SK-N-DZ (cell line): ENCODE results near the gene ZNF112. TPM values are rescaled to one million over a fixed set of nuclear protein-coding genes. Genes with fewer than 3 reads are reported as not detected.
"Not testable (repeated sequence)": the region's sequence is repeated elsewhere in the genome, so short reads cannot be mapped to it uniquely, and the experiment has no call there.

Source experiments
- DNase-seq: peaks from one replicate; pipeline ENCODE4 v3.0.0-alpha.2; 2015; ENCODE audit warnings: low spot score
- polyA plus RNA-seq, 2 experiments: library from polyadenylated mRNA; depleted of rRNA; stranded (reverse); fragments of >200 nt; gene quantifications; 2 replicates each; pipeline ENCODE4 v1.2.3, GENCODE V29; 2014

The ZNF112 gene
- polyA plus RNA-seq (2014; cell fraction: cytosol; rRNA removed) = 8.2 and 12.2 TPM in 2 replicates
- 15.9 and 26.2 TPM in 2 replicates for polyA plus RNA-seq (2014; cell fraction: nucleus; rRNA removed)

DNA sequence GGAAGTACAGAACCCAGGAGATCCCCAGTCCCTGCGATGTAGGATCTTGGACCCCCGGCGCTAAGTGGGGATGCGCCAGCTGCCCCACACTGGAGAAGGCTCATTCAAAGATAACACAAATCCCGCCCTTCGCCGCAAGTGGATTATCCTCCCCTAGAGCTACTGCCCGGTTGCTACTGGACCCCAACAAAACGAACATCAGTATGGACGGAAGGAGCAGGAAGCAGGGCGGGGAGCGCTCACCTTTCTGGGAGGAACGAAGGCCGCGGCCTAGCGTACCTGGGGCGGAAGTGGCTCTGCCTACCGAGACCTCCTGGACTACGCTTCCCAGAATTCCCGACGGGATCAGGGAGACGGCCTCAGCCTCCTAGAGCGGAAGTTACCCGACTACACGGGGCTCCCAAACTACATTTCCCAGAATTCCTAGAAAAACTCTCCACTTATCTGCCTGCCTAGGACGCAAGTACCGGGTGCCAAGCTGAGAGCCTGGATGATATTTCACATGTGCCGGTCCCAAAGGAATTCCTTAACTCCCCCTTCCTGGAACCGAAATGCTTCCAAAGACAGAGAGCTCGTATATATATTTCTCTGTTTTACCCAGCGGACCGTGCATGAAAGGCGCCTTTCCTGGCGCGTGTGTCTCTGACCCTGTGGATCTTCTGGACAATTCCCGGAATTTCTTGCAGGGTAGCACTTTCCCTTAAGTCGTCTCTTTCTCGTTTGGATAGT lies at the start of gene ZNF112:
ZNF112 (minus strand) TSS at position 298 of the 729 bp plus-strand sequence. CDS start 16,141 bp downstream, outside the sequence.
- peak; percentile 94 for DNase-seq

DNA sequence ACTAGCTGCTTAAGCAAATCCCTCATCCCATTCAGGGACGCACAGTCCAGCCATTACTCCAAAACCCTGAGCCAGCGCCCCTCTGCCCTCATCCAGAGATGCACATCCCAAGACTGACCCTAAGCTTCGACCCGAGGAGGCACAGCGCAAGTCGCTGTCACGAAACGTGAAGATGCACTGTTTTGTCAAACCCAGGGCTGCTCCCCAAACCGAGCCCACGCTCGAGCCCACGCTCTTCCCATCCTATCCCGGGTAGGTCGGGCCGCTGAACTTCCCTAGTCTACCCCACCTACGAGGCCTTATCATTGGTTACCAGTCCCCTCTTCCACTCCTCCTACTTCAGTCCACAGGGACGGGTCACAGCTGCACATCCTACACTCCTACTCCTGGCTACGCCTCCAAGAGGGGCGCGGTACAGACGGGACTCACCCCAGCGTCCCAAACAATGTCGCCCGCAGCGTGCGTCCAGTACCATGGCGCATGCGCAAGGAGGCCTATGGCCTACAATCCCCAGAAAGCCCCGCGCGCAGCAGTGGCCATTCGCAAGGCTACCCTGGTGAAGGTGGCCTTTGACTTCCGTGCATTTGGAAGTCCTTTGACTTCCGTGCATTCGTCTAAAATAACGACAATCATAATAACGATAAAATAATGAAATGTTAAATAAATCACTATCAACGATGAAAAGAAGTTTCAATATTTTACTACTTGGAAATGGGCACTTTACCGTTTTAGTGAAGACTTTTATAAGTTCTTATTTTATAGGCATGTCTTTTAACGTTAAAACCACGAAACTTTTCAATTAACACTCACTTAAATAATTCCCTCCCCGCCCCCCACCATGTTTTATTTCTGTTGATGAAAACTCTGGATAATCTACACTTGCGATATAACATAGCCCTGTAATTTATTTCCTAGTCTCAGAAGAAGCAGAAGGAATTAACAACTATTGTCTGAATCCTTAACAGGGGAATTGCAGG lies 44.9 kb upstream of the ZNF112 start, which contains the start of gene ZNF285:
ZNF285 (minus strand) TSS at position 470 of the 977 bp plus-strand sequence. CDS start 4,395 bp downstream, outside the sequence.
- DNase-seq = peak; percentile 96

DNA sequence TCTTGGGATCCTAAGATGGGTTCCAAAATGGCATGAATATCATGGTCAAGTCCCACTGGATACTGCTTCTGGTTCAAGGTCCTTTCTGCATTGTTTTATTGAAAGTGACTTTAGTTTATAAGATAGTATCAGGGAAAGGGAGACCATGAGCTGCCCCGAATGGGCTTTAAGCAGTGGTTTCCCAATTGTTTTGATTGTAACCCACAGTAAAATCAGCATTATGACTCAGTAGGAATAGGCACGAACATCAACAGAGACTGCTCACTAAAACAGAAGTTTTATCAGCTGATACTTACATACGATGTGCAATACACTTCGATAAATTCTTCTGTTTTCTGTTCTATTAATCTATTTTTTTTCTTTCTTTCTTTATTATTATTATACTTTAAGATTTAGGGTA lies 32.8 kb upstream of the ZNF112 start:
- DNase-seq = not testable (repeated sequence)

DNA sequence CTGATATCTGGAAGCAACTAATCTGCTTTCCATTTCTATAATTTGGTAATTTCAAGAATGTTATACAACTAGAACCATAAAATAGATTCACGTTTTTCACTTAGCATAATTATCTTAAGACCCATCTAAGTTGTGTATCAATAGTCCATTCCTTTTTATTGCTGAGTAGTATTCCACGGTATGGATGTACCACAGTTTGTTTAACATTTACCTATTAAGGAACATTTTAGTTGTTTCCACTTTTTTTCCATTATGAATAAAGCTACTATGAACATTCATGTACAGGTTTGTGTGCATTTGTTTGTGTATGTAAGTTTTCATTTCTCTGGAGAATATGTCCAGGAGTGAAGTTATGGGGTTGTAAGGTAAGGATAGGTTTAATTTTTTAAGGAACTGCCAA lies 18.3 kb upstream of the ZNF112 start:
- DNase-seq = no peak

- DNase-seq = no peak
Observed at GRCh38 chr19:44371815-44372480, 15.5 kb upstream of the ZNF112 start.

DNA sequence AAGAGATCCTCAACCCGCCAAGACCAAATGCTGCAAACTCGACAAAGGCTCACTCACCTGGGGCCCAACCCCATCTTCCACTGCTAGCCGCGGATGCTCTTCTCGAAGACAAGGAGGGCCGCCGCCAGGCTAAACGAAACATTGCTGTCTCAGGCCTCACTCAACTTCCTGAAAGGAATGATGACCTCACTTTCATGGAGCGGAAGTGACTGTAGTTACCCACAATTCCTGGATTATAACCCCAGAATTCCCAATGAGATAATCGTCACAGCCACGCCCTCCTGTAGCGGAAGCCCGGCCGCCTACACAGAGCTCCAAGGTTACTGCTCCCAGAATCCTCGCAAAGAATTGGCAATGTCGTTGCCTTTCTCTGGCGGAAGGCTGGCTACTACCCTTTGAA lies 10.5 kb upstream of the ZNF112 start:
- no peak for DNase-seq

DNA sequence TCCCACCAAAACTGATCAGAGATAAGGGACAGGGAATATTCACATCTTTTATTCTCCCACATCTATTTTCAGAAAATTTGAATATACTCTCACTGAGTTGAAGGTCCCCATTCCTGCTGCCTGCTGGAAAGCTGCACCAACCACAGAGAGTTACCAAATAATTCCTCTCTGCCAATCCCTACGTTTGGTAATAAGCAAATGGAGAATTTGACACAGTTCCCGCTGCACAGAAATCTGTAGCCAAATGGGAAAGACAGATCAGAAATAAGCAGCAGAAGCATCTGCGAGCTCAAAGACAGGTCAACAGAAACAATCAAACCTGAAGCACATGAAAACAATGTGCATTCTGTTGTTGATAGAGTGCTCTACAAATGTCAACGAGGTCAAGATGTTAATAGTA lies 9.9 kb downstream of the ZNF112 start:
- DNase-seq = no peak

DNA sequence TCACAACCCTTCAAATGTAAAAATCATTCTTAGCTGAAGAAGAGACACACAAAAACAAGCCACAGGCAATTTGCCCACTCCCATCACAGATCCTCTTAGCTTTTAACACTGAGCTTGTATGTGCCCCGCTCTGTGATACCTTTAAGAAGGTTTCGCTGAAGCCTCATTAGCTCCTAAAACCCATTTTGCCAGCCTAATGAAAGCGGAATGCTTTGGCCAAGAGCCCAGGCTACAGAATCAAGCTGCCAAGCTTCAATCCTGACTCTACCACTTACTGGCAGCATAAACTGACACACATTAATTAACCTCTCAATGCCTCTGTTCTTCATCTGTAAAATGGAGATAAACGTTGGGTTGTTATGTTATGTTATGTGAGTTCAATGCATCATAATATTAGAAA lies 10.5 kb downstream of the ZNF112 start:
- DNase-seq = no peak

DNA sequence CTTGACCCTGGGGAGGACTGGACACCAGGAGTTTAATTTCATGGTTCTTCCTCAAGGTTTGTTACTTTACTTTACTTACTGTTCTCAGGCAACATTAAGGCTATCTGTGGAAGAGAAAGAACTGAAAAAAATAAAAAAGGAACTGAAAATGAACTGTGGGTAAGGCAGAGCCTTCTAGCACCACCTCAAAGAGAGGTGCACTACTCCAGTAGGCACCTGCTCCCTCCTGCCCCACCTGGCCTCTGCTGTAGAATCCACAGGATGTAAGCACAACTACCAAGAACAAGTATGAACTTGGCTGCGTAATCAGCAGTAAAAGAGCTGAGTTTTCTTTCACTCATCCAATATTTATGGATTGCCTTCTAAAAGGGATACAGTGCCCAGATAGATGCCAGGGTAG lies 12.2 kb downstream of the ZNF112 start:
- DNase-seq = no peak

DNA sequence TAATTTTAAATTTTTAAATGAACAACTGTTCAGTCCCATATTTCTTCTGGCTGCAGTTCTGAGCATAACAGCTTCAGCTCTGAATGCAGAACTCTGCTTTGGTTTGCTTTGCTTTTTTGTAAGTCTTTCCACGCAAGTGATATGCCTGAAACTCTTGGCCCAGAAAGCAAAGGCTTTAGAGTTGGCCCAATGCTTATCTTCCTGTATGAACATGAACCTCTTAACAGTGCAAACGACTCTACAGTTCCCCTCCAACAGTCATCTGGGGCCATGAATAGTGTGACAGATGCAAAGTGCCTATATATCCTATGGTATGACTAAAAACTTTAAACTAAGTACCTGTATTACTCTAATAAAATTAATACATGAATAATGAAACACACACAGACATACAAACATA lies 14.7 kb downstream of the ZNF112 start:
- DNase-seq = no peak

GRCh38 chr19:44334639-44335038 lies 21.8 kb downstream of the ZNF112 start:
- DNase-seq = not testable (repeated sequence)

DNA sequence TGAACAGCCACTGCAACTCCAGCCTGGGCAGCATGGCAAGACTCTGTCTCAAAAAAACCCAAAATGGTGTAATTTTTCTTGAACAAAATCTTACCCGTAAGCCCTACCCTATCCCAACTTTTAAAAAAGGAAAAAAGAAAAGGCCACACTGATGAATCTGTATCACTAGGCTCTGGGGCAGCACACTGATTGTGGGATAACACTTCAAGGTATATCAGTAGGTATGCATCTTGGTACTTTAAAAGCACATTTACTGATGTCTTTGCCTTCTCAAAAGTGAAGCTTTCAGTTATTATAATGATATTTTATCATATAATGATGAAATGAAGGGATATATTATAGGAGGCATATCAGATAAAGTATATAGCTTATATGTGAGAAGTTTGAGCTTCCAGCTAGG lies 24.3 kb downstream of the ZNF112 start:
- no peak for DNase-seq

DNA sequence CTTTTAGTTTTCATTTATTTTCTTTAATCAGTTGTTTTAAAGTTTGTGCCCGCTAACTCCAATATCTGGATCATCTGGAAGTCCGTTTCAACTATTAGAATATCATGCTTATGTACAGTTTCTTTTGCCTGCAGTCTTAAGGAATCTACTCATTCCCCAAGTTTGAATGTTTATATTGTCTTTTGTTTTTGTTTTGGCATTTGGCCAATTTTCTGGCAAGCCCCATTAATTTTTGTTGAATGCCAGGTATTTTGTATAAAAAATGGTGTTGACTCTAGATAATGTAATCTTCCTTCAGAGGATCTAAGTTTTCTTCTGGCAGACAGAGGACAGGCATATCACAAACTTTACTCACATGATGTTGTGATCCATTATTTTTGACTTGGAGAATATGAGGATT lies 40.6 kb downstream of the ZNF112 start:
- DNase-seq = no peak

GRCh38 chr19:44313231-44313630 lies 43.2 kb downstream of the ZNF112 start:
- no peak for DNase-seq

DNA sequence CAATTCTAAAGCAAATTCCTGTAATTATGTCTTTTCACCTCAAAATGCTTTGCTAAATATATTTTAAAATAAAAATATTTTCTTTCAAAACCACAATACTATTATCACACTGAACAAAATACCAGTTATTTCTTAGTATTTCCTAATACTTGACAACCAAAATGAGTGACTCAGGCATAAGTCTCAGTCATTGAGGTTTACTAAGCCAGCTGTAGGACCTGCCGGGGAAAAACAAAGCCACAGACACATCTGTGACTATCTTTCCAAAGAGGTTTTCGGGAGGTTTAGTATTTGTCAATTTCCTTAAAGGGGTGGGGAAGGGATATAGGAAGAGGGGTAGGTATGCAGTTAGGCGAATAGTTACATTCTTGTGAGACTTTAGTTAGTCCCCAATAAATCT lies 48.5 kb downstream of the ZNF112 start:
- DNase-seq = no peak

DNA sequence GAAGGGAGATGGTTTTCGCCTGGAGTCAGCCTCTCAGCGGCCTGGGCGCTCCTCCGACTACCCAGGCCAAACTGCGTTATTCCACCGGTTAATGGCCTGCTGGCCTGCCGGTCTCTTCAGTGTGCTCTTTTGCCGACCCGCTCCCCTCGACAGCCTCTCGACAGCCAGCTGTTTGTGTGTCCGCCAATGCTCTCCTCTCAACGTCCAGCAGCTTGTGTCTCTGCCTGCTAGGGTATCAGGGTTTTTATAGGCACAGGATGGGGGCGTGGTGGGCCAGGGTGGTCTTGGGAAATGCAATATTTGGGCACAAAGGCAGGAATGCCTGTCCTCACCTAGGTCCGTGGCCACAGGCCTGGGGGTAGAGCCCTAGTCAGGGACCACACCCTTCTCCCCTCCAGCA lies 50.2 kb downstream of the ZNF112 start:
- DNase-seq = no peak

- no peak for DNase-seq
Observed at GRCh38 chr19:44305457-44305856, 51.0 kb downstream of the ZNF112 start.

DNA sequence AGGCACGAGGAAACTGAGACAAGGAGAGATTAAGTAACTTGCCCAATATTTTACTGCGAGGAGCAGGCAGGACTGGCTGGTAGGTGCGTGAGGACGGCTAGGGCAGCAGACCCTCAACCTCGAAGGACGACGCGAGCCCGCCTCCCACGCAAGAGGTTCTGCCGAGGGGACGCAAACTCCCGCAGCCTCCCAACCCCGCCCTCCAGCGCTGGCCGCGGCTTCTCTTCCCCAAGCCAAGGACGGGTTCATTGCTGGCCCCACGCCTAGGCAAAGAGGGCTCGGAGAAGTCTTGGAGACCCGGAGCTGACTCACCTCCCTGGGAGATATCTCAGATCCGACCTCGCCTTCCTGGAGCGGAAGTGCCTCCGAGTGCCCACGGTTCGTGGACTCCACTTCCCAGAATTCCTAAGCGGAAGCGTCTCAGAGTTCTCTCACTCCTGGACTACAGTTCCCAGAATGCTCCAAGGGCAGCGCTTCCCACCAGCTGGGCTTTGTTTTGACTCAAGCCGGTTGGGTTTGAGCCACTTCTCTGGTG lies 51.8 kb downstream of the ZNF112 start, which contains the start of gene ZNF235:
ZNF235 (minus strand) TSS at position 367 of the 535 bp plus-strand sequence. CDS start 1,621 bp downstream, outside the sequence.
- DNase-seq = peak; percentile 89

DNA sequence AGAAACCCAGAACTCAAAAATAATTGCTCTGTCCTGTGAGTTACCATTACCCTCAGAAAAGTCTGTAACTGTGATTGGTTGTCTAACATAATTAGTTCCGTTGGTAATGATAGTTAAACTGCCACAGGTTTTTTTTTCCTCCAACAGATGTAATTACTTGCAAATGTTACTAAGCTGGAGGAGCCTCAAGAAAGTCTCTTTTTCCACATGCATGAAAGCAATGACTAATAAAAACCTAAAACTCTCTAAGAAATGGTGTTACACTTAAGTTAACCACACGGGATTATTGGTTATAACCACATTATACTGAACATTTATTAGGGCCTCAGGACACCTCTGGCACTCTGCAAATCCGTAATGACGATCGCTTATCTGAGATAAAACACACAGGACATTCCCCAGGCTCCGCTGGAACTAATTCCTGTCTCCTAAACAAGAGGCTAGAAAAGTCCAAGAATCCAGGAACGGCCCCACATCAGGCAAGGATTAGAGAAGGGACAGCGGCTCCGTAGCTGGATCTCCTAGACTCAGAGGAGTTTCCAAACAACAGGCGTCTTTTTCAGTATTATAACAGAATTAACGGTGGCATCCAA lies 52.4 kb downstream of the ZNF112 start:
- DNase-seq = peak; percentile 26

DNA sequence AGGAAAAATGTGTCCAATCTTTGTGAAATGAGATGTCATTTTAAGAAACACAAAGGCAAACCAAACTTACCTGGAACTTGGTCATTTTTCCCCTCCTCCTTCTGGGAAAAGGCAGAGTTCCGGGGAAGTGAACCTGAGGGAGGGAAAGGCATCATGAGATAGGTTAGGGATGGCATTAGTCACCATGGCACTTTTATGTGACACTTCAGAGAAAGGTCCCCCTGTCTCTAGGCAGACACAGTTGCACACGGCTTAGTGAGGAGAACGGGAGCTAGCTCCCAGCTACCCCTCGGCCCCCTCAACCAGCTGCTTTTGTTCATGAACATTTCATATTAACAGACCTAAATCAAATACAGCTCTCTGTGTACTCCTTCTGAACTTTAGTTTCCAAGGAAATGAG lies 53.2 kb downstream of the ZNF112 start:
- no peak for DNase-seq

DNA sequence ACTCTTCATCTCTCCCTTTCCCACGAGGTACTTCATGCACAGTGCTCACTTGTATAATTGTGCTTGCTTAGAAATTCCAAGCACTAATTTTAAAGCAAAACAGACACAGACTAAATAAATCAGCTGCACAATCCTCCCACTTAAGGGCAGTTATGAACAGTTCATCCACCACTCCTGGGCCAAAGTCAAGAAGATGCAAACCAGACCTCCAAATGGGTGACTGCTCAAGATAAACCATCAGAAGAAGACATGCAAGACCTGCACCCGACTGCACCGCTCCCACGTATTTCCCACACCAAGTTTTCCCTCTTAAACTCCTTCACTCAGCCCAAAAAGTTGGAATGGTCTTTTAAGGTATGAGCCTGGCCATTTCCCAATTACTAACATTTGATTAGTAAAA lies 71.5 kb downstream of the ZNF112 start:
- DNase-seq = peak; percentile 78
